SHP77 (cell line): ENCODE data around the gene USP37.
A peak's percentile ranks its signal among the peaks of the same experiment; 100 is the strongest.
"Not testable (repeated sequence)": the region's sequence is repeated elsewhere in the genome, so short reads cannot be mapped to it uniquely, and the experiment has no call there.

Experiments
- DNase-seq, 2 experiments: peaks; one replicate each; lab custom pipeline; 2025; lab: John Stamatoyannopoulos, UW

Gene USP37

DNA sequence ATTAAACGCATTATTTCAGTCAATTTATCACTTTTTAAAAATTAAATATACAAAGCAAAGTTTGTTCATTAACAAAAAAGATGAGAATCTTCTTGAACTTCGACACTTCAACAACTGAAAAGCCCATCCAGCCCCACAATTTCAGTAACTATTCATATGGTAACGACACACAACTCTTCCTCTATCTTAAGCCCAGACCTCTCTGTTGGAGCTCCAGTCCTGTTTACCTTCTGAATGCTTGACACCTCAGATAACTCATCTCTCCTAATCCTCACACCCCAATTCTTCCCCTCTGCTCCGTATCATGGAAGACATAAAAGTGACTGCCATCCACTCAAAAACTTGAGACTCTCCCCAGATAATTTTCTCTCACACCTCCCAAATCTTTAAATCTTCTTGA, 12.6 kb downstream of the USP37 start:
- DNase-seq = no peak

DNA sequence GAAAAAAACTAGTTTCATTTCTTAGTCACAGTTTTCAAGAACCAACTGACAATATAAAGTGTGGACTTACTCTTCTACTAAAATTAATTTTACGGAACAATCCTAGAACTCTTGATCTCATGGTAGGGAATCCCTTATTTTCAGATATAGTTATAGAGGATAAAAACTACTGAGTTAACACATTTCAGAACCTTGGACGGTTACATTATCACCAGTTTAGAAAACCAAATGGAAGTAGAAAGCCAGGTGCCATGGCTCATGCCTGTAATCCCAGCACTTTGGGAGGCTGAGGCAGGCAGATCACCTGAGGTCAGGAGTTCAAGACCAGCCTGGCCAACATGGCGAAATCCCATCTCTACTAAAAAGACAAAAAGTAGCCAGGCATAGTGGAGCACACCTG, 13.9 kb downstream of the USP37 start:
- DNase-seq = not testable (repeated sequence)

DNA sequence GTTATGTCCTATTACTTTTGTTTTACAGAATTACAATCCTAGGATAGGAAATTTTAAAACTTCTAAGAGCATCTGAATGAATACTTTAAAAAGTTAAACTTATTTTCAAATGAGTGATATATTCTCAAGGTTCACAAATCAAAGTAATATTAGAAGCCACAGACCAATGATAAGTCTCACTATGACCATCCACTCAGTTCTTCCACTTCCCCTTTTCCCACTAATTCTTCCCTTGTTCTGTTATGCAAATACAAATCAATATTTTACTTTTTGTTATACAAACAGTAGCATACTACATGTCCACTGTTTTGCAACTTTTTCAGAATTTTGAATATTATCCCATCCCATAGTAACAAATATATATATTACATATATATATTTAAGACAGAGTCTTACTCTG, 20.2 kb downstream of the USP37 start:
- DNase-seq = no peak

DNA sequence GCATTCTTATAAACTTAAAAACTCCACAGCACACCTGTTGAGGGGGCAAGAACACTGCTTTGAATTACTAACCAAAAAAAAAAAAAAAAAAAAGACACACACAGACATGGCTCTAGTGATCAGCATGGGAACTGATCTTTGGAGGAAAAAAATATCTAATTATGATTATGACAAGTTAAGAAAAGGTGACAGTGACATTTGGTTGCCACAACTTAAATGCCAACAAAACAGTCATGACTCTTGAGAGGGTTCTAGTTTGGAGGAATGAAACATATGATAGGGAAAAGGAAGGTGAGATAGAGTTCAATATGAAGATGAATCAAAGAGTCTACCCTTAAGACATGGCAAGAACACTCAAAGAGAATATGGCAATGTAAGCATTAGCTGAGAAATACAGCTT, 20.6 kb downstream of the USP37 start:
- no peak for DNase-seq

DNA sequence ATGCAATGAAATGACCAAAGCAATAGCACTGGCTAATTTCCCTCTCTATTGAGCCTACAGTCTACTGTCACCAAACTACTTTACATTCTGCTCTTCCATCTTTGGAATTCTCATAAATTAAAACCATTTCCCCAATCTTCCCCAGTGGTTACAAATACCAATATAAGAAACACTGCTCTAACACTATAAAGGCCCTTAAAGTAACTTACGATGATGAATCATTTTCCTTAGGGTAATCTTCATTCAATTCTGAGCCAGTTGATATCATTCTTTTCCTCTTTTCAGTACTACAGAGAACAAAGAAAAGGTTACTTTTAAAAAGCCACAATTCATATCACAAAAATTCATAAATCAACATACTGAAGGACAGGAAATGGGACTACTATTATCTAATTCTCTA, 22.1 kb downstream of the USP37 start:
- no peak for DNase-seq

DNA sequence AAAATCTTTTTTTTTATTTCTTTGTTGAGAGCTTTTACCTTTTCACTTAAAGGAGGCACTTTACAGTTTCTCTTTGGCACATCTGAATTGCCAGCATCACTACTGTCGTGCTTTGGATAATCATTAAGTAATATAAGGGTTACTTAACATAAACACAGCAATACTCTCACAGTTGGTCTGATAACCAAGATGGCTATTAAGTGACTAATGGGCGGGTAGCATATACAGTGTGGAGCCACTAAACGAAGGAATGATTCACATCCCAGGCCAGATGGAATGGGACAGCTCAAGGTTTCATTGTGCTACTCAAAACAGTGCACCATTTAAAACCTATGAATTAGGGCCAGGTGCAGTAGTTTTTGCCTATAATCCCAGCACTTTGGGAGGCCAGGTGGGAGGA, 28.1 kb downstream of the USP37 start:
- DNase-seq = no peak

DNA sequence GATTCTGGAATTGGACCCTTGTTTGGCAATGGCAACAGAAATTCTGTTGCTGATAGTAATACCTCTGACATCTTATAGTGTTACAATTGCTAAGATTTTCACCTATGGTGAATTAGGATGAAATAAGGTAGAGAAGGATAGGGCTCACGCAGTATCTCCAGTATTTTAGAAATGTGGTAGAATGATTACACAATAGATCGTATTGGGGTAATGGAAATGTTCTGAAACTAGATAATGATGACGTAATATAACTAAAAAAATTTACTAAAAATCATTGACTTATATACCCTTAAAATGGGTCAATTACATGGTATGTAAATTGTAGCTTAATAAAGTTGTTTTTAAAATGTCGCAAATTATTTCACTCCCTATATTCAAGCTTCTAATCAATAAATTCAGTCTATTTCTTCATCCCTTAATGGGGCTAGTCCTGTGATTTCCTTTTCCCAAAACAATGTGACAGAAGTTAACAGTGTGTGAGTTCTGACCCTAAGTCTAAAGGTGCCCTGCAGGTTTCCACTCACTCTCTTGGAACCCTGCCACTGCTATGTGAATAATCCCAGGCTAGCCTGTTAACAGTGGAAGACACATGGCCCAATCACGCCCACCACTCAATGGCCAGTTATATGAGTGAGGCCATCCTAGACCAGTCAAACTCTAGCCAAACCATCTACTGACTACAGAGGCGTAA, 31.2 kb downstream of the USP37 start:
- no peak for DNase-seq

DNA sequence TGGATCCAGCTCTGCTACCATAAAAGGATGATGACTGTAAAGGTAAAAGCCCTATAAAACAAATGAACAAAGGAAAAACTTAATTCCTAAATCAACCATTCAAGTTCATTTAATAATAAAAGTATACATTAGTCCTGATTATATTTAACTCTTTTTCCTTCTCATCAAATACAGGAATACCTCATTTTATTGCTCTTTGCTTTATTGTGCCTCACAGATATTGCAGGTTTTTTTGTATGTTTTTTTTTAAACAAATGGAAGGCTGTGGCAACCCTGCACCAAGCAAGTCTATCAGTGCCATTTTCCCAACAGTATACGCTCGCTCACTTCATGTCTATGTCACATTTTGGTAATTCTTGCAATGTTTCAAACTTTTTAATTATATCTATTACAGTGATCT, 38.2 kb downstream of the USP37 start:
- DNase-seq = no peak

DNA sequence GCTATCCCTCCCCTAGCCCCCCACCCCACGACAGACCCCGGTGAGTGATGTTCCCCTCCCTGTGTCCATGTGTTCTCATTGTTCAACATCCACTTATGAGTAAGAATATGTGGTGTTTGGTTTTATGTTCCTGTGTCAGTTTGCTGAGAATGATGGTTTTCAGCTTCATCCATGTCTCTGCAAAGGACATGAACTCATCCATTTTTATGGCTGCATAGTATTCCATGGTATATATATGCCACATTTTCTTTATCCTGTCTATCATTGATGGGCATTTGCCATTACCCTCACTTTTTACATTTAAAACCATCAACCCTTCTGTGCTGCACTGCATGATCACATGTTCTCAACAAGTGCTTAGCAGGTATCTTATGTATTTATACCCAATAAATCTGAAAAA, 39.7 kb downstream of the USP37 start:
- DNase-seq = not testable (repeated sequence)

DNA sequence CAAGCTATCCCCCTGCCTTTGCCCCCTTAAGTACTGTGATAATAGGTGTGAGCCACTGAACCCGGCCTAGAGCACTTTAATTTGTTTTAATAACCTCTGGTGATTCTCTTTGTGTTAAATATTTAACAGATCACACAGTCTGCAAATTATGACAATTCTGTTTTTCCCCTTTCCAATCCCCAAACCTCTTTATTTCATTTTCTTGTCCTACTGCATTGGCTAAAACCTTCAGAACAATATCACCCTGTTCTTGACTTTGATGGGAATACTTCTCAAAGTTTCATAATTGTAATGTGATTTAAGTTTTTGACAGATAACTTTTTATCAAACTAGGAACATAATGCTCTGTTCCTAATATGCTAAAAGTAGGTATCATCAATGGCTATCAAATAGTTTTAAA, 44.5 kb downstream of the USP37 start:
- DNase-seq = no peak

DNA sequence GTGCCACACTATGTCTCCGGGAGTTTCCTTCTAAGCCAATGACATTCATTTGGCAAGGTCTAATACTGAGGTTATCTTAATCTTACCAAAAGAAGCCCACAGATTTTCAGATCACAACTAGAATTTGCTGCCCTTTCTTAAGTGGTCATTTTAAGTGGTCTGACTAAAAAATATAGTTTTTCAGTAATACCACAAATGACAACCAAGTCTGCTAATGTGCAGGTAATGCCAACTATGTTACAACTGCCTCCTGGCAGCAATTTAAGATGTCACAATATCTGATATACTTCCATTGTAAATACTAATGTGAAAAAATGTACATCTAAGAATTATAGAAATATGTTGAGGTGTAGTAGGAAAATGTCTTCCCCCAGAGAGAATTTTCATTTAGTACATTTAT, 49.3 kb downstream of the USP37 start:
- no peak for DNase-seq

DNA sequence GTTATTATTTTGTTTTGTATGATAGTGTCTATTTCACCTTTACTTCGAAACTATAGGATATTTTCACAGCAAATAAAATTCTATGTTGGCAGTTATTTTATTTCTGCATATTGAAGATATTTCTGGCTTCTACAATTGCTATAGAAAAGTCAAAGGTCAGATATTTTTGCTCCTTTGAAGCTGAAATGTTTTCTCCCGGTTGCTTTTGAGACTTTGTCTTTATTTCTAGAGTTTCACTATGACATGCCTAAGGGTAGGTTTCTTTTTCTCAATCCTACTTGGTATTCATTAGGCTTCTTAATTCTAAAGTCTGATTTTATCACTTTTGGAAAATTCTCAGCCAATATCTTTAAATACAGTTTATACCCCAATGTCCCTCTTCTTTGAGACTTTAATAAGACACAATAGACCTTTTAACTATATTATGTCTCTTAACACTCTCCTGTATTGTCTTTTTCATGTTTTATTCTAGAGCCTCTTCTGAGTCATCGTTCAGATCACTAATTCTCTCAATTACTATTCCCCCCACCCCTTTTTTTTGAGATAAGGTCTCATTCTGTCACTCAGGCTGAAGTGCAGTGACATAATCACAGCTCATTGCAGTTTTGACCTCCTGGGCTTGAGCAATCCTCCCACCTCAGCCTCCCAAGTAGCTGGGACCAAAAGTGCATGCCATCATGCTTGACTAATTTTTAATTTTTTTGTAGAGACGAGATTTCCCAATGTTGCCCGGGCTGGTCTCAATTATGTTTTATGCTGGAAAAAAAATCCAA, 50.5 kb downstream of the USP37 start:
- no peak for DNase-seq

DNA sequence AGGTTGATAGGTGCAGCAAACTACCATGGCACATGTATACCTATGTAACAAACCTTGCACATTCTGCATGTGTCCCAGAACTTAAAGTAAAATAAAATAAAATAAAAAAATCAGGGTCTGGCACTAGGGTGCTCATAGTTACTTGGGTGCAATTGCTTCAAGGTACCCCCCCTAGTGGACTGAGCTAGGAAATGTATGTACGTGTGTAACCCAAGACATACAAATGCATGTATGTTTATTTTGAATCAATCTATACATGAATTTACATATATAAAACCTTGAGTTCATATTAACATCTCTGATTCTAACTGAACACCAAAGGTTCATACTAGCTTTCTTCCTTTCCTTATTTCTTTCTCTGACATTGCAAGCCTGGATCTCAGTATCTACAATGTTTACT, 51.5 kb downstream of the USP37 start:
- DNase-seq = peak in 1 of 2 experiments; percentile 25

DNA sequence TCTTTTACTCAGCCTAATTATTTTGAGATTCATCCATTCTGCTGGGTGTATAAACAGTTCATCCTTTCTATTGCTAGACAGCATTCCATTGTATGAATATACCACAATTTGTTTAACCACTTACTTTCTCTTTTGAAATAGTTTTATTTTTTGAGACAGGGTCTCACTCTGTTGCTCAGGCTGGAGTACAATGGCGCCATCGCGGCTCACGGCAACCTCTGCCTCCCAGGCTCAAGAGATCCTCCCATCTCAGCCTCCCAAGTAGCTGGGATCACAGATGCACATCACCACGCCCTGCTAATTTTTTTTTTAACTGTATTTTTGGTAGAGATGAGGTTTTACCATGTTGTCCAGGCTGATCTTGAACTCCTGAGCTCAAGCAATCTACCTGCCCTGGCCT, 54.5 kb downstream of the USP37 start:
- no peak for DNase-seq

DNA sequence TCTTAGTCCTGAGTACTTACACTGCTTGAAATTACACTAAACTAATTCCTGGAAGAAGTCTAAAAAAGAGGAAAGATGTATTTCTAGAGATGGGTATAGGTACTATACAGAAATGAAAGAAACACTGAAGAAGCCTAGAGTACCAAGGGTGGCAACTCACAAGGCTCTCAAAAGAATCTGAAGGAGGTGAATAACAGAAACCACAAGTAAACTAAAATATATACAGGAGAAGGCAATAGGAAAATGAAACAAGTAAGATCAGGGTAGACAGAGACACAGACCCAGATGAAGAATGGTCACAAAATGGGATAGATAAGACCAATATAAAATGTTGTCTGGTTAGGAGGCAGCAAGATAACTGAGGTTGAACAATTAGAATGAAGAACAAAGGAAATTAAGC, 59.9 kb downstream of the USP37 start:
- no peak for DNase-seq

DNA sequence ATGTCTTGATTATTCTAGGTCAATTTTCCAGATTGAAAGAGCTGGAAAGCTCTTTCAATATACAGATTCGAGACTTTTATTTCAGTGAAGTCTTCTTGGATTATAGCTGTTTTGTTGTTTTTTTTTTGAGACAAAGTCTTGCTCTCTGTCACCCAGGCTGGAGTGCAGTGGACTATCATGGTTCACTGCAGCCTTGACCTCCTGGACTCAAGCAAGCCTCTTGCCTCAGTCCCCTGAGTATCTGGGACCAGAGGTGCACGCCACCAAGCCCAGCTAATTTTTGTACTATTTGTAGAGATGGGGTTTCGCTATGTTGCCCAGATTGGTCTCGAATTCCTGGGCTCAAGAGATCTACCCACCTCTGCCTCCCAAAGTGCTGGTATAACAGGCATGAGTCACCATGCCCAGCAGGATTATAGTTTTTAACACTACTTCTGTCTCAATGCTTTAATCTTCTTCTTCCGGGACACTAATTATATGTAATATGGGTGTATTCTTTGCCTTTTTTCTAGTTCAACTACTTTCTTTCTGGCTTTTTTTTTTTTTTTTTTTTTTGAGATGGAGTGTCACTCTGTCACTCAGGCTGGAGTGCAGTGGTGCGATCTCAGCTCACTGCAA, 62.3 kb downstream of the USP37 start:
- no peak for DNase-seq

DNA sequence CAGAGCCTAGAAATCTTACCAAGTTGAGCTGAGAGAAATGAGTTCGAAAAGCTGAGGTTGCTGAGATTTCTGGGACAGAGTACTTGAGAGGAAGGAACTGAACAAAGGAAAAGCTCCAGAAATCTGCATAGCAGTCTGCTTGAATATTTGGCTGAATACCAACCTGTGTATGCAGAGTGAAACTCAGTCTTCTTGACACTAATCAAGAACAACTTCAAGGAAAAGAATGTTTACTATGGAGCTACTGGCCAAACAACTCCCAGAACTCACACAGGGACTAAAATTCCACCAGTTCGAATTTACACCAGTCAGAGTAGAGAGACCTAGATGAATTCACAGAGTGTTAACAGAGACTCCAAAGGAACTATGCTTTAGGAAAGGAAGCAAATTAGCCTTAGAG, 66.5 kb downstream of the USP37 start:
- DNase-seq = no peak

DNA sequence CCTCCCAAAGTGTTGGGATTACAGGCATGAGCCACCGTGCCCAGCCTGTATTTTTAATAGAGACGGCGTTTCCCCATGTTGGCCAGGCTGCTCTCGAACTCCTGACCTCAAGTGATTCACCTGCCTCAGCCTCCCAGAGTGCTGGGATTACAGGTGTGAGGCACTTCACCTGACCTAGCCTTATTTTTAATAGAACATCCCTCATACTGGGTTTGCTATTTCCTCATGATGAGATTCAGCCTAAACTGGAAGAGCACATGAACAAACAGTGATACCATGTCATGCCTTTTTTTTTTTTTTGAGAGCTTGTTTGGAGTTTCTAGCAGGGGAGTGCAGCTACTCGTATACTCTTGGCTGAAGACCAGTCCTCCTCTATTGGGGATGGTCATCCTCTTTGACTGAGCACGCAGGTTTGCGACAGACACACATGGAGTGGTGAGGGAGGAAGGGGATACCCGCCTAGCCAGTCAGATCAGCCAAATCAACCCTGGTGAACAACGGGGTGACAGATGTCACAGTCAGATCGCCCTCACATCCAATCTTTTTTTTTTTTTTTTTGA, 67.6 kb downstream of the USP37 start:
- DNase-seq = no peak

DNA sequence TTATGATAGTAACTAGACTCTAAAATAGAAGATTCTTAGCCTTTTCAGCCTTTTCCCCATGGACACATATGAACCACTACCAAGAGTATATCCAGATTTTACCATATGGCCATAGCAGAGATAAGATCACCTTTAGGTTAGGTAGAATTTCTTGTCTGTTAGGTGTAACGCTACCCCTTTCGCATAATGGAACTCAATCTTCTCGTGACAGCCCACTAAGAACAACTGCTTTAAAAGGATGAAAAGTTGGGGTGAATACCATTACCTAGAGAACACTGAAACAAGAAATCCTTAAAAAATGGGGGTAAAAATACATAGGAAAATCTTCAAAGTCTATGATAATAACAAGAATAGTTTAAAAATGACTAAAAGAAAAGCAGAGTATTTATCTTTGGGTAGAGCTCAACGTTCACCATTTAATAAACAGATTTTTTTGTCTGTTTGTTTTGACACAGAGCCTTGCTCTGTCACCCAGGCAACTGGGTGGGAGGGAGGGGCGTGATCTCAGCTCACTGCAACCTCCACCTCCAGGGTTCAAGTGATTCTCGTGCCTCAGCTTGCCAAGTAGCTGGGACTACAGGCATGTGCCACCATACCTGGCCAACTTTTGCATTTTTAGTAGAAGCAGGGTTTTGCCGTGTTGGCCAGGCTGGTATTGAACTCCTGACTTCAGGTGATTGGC, 82.0 kb downstream of the USP37 start:
- no peak for DNase-seq

DNA sequence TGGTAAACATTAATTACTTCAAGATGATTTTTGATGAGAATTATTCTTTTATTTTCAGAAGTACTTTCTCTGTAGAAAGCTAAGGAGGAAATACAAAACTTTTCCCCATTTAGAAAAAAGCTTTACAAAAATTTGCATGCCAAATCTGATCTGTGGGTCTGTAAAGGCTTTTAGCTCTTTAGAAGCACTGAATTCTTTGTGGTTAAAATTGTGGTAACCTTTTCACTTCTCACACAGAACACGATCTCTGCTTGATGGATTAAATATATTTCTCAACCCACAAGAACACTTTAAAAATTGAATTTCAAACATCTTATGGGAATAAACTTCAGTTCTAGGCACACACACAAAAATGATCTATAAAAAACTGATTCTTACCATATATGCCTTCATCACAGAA, 85.5 kb downstream of the USP37 start:
- no peak for DNase-seq

DNA sequence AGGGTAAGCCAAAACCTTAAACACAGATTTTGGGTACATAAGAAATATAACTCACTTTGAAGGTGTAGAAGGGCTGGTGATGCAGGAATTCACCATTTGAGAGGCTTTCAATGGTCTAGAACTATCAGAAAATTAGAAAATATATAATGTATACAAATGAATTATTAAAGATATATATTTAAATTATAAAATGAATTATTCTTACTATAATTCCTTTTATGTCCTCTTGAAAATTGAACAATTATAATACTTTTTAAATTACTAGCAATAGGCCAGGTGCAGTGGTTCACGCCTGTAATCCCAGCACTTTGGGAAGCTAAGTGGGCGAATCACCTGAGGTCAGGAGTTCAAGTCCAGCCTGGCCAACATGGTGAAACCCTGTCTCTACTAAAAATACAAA, 88.6 kb downstream of the USP37 start:
- DNase-seq = no peak

DNA sequence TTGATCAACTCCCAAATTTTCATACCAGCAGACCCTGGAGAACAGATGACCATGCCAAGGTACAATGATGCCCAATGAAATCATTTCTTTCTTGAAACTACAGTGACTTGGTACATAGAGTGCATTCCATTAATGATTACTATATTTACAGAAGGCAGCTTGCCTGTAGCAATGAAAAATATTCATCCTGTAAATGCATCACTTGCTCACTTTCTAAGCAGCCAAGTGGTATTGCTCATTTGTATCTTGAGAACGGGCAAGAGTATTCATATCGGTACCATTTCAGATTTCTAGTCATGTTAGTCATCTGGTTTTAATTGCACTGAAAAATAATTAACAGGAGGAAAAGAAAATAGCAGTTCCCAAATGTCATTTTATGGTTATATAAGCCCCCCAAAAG, 89.6 kb downstream of the USP37 start:
- no peak for DNase-seq

DNA sequence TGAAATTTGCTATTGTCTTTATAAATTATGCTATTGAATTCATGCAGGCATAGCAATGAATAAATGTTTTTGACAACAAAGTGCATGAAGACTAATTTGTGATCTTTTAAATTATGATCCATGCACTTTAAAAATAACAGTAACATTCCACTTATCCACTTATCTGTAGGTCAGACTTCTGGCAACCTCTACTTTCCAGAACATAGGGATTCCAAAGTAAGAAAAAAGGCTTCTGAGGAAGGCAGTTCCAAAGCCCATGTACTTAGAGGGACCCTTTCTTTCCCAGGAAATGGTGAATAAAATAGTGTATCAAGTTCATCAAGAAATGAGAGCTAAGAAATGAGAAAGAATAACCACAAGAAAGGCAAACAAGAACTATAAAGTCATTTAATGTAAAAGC, 90.9 kb downstream of the USP37 start:
- DNase-seq = no peak
